Stimulated activated CD4-positive, alpha-beta T cell treated with anti-CD3 and anti-CD28 coated beads, Interleukin-12 subunit alpha, Interleukin-12 subunit beta, amount 100 ng/mL, for 4 hours (primary cell): ENCODE measurements around the gene RNF213.
A peak's percentile ranks its signal among the peaks of the same experiment; 100 is the strongest.
"Not testable (repeated sequence)": the region's sequence is repeated elsewhere in the genome, so short reads cannot be mapped to it uniquely, and the experiment has no call there.

Experiments
- DNase-seq: peaks from one replicate; pipeline ENCODE4 v3.0.0-alpha.2; 2020

The RNF213 gene

GRCh38 chr17:80253631-80254395 is 6.8 kb upstream of the RNF213 start:
- no peak for DNase-seq

- peak; percentile 44 for DNase-seq
These were observed 6.0 kb upstream of the RNF213 start for GRCh38 chr17:80254396-80255251.

GRCh38 chr17:80256034-80256350 is 4.7 kb upstream of the RNF213 start:
- DNase-seq: no peak

GRCh38 chr17:80257716-80258213 is 2.9 kb upstream of the RNF213 start:
- DNase-seq: no peak

GRCh38 chr17:80258296-80258695 is 2.4 kb upstream of the RNF213 start:
- DNase-seq: not testable (repeated sequence)

- DNase-seq: no peak
These were observed 1.1 kb upstream of the RNF213 start for GRCh38 chr17:80259457-80260068.

- peak; percentile 73 for DNase-seq
These were observed 550 bp upstream of the RNF213 start for GRCh38 chr17:80260069-80260535.

- DNase-seq: peak; percentile 36
These were observed 675 bp downstream of the RNF213 start for GRCh38 chr17:80261159-80261894.

- DNase-seq: no peak
These were observed 1.2 kb downstream of the RNF213 start for GRCh38 chr17:80261895-80262279.

GRCh38 chr17:80262291-80262690 is 1.6 kb downstream of the RNF213 start:
- no peak for DNase-seq

GRCh38 chr17:80262775-80263244 is 2.2 kb downstream of the RNF213 start:
- DNase-seq: no peak

- peak; percentile 77 for DNase-seq
These were observed 2.9 kb downstream of the RNF213 start for GRCh38 chr17:80263253-80264204.

GRCh38 chr17:80264205-80265075 is 3.8 kb downstream of the RNF213 start:
- DNase-seq: peak; percentile 52

- DNase-seq: peak; percentile 52
These were observed 4.8 kb downstream of the RNF213 start for GRCh38 chr17:80265205-80266068.

- no peak for DNase-seq
These were observed 6.7 kb downstream of the RNF213 start for GRCh38 chr17:80267391-80267790.

- DNase-seq: no peak
These were observed 7.8 kb downstream of the RNF213 start for GRCh38 chr17:80268427-80268826.

GRCh38 chr17:80269405-80269807 is 8.8 kb downstream of the RNF213 start:
- DNase-seq: no peak

- no peak for DNase-seq
These were observed 9.5 kb downstream of the RNF213 start for GRCh38 chr17:80270104-80270503.

- peak; percentile 50 for DNase-seq
These were observed 10.2 kb downstream of the RNF213 start for GRCh38 chr17:80270836-80271235.
